ENCODE data around the gene AP1B1. TPM values are rescaled to one million over a fixed set of nuclear protein-coding genes. Genes with fewer than 3 reads are reported as not detected.

Gene AP1B1
- total and polyA plus RNA-seq, 2 of the 4 experiments (the other 2 are of a cell fraction) = 55.7 to 70.8 TPM

DNA sequence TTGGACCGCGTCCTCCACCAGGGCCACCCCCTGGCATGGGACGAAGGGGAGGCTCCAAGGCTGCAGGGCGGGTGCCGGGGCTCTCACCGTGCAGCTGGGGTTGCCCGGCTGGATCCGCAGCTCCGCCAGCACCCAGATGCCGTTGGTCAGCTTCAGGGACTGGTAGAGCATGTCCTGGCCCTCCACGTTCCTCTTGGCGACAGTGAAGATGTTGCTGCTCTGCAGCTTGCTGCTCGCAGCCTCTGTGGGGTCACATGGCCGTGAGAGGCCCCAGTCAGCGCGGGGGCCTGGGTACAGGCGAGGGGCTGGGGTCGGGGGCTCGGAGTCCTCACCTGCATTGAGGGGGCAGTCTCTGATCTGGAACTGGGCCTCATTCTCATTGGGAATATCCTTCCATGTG lies 58.1 kb downstream of the AP1B1 start:
- no peak overlapping the region for H2BK20ac ChIP-seq (ENCODE audit: low read depth, low read length)
- no peak overlapping the region for H2BK120ac ChIP-seq (ENCODE audit: low read depth, low read length)
- no peak overlapping the region for H4K91ac ChIP-seq (ENCODE audit: insufficient read depth, low read depth, low read length)
- H3K4me1 ChIP-seq (ENCODE audit: control insufficient read depth, insufficient read depth, low read length) = peaks cover 9% of the 10 kb centered on the region
- no peak overlapping the region for H4K8ac ChIP-seq (ENCODE audit: low read depth in 2 of 2, low read length in 2 of 2)
- no peak overlapping the region for H3K18ac ChIP-seq (ENCODE audit: low read depth, low read length)
- H3K23ac ChIP-seq (ENCODE audit: low read depth, low read length) = no peak overlapping the region
- in situ Hi-C loops (cut with MboI; ENCODE audit: low sequenced_read_pairs) = no loop called here
- peak overlapping the region; percentile 15 for H2AK9ac ChIP-seq (replicated peaks; ENCODE audit: low read depth, low read length, poor library complexity)
- H3K27ac ChIP-seq (ENCODE audit: insufficient read depth, low read length) = no peak overlapping the region
- no peak overlapping the region for H4K5ac ChIP-seq (ENCODE audit: low read depth, low read length)
- no peak overlapping the region for H3K56ac ChIP-seq (ENCODE audit: extremely low read depth, insufficient read depth, low read length)
- no peak overlapping the region for H2BK15ac ChIP-seq (ENCODE audit: low read depth, low read length)
- ChIA-PET CTCF (no interaction called here), POLR2A (ENCODE audit: unreplicated experiment) (no interaction called here)
- no peak overlapping the region for H2BK5ac ChIP-seq (ENCODE audit: low read depth, low read length, poor library complexity, severe bottlenecking)
- H3K4me2 ChIP-seq (ENCODE audit: low read depth, low read length) = no peak overlapping the region
- H2AK5ac ChIP-seq (ENCODE audit: low read depth, low read length) = no peak overlapping the region
- H3K9me3 ChIP-seq (ENCODE audit: control insufficient read depth, insufficient read depth, low read length) = no peaks in the 10 kb centered on the region
- H3K9me1 ChIP-seq (ENCODE audit: insufficient read depth, low read length) = peaks cover 5% of the 10 kb centered on the region; the same call in 1 of the 2 replicates
- no TSS peak for BruUV-seq (replicated peaks)
- 87% methylated on average over 13 of the region's 19 CpGs; no CpG with 5 or more reads in 1 of the 2 experiments for WGBS, 2 experiments (ENCODE audit: extremely low coverage in 2 of 2, insufficient read length in 1 of 2)
- dilution Hi-C loops (cut with HindIII; ENCODE audit: low sequenced_read_pairs, unreplicated experiment) = no loop called here
- no peak overlapping the region for H3K9ac ChIP-seq (ENCODE audit: low read depth, low read length)
- peaks cover 0 to 3% of the 10 kb centered on the region in 2 experiments; a peak in 1 of 4 replicates for H3K79me1 ChIP-seq (ENCODE audit: low read depth in 1 of 2, low read length in 2 of 2)
- H2AFZ ChIP-seq (replicated peaks; ENCODE audit: low read length, poor library complexity) = peak overlapping the region; percentile 61
- intact Hi-C loops (cut with micrococcal nuclease) = no loop called here
- no peaks in the 10 kb centered on the region for H3K27me3 ChIP-seq (ENCODE audit: control insufficient read depth, insufficient read depth, low read length)
- ATAC-seq (ENCODE audit: low read depth) = no peak
- no peak overlapping the region for H3K4ac ChIP-seq (ENCODE audit: low read depth, low read length)
- peaks cover 43% of the 10 kb centered on the region for H3K36me3 ChIP-seq (ENCODE audit: control insufficient read depth, insufficient read depth, low read length)
- no peak overlapping the region for H3K14ac ChIP-seq (replicated peaks; ENCODE audit: low read depth, low read length)
- no peak overlapping the region for H3K4me3 ChIP-seq (ENCODE audit: insufficient read depth, low read depth, low read length)
- TF ChIP-seq MAFK (IDR thresholded peaks at IDR 0.05; ENCODE audit: low read depth, low read length) (no peak), BHLHE40 (IDR thresholded peaks at IDR 0.05; ENCODE audit: low read depth, low read length) (no peak), RCOR1 (IDR thresholded peaks at IDR 0.05; ENCODE audit: insufficient replicate concordance, low read length) (no peak), NFE2L2 (IDR thresholded peaks at IDR 0.05; ENCODE audit: low read depth, low read length) (no peak), RAD21 (IDR thresholded peaks at IDR 0.05; ENCODE audit: low read length) (no peak), FOS (IDR thresholded peaks at IDR 0.05; ENCODE audit: low read depth, low read length) (no peak), MAZ (IDR thresholded peaks at IDR 0.05; ENCODE audit: borderline replicate concordance, low read depth, low read length) (no peak), RFX5 (IDR thresholded peaks at IDR 0.05; ENCODE audit: low read depth, low read length) (no peak), MXI1 (IDR thresholded peaks at IDR 0.05; ENCODE audit: borderline replicate concordance, low read depth, low read length) (no peak), SMC3 (IDR thresholded peaks at IDR 0.05; ENCODE audit: low read depth, low read length) (no peak), CHD1 (IDR thresholded peaks at IDR 0.05; ENCODE audit: low read depth, low read length) (no peak), CEBPB (IDR thresholded peaks at IDR 0.05; ENCODE audit: low read depth, low read length) (no peak), POLR2A (IDR thresholded peaks at IDR 0.05; ENCODE audit: low read depth, low read length) (no peak)
- TF ChIP-seq, protein P1, sequence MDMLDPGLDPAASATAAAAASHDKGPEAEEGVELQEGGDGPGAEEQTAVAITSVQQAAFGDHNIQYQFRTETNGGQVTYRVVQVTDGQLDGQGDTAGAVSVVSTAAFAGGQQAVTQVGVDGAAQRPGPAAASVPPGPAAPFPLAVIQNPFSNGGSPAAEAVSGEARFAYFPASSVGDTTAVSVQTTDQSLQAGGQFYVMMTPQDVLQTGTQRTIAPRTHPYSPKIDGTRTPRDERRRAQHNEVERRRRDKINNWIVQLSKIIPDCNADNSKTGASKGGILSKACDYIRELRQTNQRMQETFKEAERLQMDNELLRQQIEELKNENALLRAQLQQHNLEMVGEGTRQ (IDR thresholded peaks at IDR 0.05; ENCODE audit: low read depth, low read length) = no peak
- TF ChIP-seq, protein P2, sequence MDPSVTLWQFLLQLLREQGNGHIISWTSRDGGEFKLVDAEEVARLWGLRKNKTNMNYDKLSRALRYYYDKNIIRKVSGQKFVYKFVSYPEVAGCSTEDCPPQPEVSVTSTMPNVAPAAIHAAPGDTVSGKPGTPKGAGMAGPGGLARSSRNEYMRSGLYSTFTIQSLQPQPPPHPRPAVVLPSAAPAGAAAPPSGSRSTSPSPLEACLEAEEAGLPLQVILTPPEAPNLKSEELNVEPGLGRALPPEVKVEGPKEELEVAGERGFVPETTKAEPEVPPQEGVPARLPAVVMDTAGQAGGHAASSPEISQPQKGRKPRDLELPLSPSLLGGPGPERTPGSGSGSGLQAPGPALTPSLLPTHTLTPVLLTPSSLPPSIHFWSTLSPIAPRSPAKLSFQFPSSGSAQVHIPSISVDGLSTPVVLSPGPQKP (IDR thresholded peaks at IDR 0.05; ENCODE audit: borderline replicate concordance, low read depth, low read length) = no peak
- TF ChIP-seq, protein P3, sequence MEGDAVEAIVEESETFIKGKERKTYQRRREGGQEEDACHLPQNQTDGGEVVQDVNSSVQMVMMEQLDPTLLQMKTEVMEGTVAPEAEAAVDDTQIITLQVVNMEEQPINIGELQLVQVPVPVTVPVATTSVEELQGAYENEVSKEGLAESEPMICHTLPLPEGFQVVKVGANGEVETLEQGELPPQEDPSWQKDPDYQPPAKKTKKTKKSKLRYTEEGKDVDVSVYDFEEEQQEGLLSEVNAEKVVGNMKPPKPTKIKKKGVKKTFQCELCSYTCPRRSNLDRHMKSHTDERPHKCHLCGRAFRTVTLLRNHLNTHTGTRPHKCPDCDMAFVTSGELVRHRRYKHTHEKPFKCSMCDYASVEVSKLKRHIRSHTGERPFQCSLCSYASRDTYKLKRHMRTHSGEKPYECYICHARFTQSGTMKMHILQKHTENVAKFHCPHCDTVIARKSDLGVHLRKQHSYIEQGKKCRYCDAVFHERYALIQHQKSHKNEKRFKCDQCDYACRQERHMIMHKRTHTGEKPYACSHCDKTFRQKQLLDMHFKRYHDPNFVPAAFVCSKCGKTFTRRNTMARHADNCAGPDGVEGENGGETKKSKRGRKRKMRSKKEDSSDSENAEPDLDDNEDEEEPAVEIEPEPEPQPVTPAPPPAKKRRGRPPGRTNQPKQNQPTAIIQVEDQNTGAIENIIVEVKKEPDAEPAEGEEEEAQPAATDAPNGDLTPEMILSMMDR (conservative IDR thresholded peaks at IDR 0.05; ENCODE audit: low read depth, low read length) = no peak
- DNase-seq = no peak
- H4K20me1 ChIP-seq (ENCODE audit: insufficient read depth, low read length) = no peaks in the 10 kb centered on the region; the same call in 1 of the 2 replicates

Data from IMR-90 (cell line).